ENCODE data around the gene ADH5. TPM values are rescaled to one million over a fixed set of nuclear protein-coding genes. Genes with fewer than 3 reads are reported as not detected.
"Not testable (repeated sequence)": the region's sequence is repeated elsewhere in the genome, so short reads cannot be mapped to it uniquely, and the experiment has no call there.

ADH5 gene
- total RNA-seq, 4 donors from 2014 or later = 254 to 466 (median 421) TPM

DNA sequence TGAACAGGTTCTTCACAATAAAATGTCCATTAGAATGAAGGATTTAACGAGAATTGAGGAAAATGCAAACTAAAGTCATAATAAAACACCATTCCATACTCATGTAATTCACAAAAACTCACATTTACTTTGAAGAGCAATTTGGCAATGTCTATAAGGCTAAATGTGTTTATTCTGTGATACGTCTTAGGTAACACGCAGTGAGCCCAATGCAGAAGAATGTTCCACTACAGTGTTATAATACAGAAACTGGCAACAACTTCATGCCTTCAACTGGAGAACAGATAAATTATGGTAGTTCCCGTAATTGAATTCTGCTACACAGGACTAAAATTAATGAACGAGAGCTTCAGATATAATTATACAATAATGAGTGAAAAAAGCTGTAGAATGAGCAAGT is 17.4 kb downstream of the ADH5 start:
- intact Hi-C loops (cut with DNase I) = no loop called here
- Histone ChIP-seq H3K4me3 (no peak overlapping the region), H3K4me1 (peaks cover 0 to 21% (median 12%) of the 10 kb centered on the region in 4 donors), H3K9me3 (no peaks in the 10 kb centered on the region), H3K36me3 (peaks cover 55 to 83% (median 63%) of the 10 kb centered on the region in 4 donors), H3K27me3 (no peaks in the 10 kb centered on the region), H3K27ac (replicated peaks in 1 of 4) (peak overlapping the region; percentile 58 to 75 (median 60))
- 53% methylated on average over 5 of the region's 5 CpGs for WGBS
- no peak for DNase-seq (ENCODE audit: extremely low spot score)
- TF ChIP-seq POLR2AphosphoS5 (IDR thresholded peaks at IDR 0.05) = peak in 1 of 2 donors; percentile 60
- no peak for TF ChIP-seq POLR2A (IDR thresholded peaks at IDR 0.05; ENCODE audit: low read depth)
- no peak for TF ChIP-seq EP300 (IDR thresholded peaks at IDR 0.05)
- TF ChIP-seq, protein P1, sequence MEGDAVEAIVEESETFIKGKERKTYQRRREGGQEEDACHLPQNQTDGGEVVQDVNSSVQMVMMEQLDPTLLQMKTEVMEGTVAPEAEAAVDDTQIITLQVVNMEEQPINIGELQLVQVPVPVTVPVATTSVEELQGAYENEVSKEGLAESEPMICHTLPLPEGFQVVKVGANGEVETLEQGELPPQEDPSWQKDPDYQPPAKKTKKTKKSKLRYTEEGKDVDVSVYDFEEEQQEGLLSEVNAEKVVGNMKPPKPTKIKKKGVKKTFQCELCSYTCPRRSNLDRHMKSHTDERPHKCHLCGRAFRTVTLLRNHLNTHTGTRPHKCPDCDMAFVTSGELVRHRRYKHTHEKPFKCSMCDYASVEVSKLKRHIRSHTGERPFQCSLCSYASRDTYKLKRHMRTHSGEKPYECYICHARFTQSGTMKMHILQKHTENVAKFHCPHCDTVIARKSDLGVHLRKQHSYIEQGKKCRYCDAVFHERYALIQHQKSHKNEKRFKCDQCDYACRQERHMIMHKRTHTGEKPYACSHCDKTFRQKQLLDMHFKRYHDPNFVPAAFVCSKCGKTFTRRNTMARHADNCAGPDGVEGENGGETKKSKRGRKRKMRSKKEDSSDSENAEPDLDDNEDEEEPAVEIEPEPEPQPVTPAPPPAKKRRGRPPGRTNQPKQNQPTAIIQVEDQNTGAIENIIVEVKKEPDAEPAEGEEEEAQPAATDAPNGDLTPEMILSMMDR (IDR thresholded peaks at IDR 0.05) = no peak

DNA sequence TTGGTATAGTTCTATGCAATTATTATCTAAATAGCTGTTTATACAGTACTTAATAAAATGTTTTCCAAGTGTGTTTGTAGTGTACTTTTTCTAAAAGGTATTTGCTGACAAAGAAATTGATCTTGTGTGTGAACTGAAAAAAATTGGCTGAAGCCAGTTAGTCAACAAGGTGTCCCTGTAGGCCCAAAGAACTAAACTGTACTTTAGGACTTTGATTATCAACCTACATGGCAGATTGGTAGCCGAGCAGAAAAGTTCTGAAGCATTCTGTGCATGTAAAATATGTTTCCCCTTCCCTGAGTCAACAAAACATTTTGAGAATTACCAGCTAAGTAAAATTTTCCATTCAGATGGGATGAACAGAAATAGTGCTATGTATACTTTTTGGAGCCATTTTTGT is 21.0 kb downstream of the ADH5 start:
- Histone ChIP-seq H3K9me3 (no peaks in the 10 kb centered on the region), H3K4me3 (no peak overlapping the region), H3K4me1 (peaks cover 0 to 19% (median 12%) of the 10 kb centered on the region in 4 donors), H3K27me3 (no peaks in the 10 kb centered on the region), H3K27ac (replicated peaks in 1 of 4) (no peak overlapping the region), H3K36me3 (peaks cover 22 to 52% (median 28%) of the 10 kb centered on the region in 4 donors)
- intact Hi-C loops (cut with DNase I) = no loop called here
- TF ChIP-seq POLR2AphosphoS5 (IDR thresholded peaks at IDR 0.05) = no peak
- no peak for TF ChIP-seq POLR2A (IDR thresholded peaks at IDR 0.05; ENCODE audit: low read depth)
- TF ChIP-seq, protein P1 (IDR thresholded peaks at IDR 0.05) = no peak
- no peak for TF ChIP-seq EP300 (IDR thresholded peaks at IDR 0.05)
- no peak for DNase-seq (ENCODE audit: extremely low spot score)
- 82% methylated on average over 1 of the region's 1 CpG for WGBS

DNA sequence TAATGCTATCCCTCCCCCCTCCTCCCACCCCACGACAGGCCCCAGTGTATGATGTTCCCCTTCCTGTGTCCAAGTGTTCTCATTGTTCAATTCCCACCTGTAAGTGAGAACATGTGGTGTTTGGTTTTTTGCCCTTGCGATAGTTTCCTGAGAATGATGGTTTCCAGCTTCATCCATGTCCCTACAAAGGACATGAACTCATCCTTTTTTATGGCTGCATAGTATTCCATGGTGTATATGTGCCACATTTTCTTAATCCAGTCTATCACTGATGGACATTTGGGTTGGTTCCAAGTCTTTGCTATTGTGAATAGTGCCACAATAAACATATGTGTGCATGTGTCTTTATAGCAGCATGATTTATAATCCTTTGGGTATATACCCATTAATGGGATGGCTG is 23.1 kb downstream of the ADH5 start:
- H3K9me3 ChIP-seq; H3K4me3 ChIP-seq; H3K27ac ChIP-seq (replicated peaks in 1 of 4); intact Hi-C loops (cut with DNase I); DNase-seq (ENCODE audit: extremely low spot score); H3K27me3 ChIP-seq; H3K4me1 ChIP-seq: not testable (repeated sequence)
- WGBS = 96% methylated on average over 2 of the region's 2 CpGs
- peaks cover 17 to 51% (median 23%) of the 10 kb centered on the region in 4 donors for H3K36me3 ChIP-seq

DNA sequence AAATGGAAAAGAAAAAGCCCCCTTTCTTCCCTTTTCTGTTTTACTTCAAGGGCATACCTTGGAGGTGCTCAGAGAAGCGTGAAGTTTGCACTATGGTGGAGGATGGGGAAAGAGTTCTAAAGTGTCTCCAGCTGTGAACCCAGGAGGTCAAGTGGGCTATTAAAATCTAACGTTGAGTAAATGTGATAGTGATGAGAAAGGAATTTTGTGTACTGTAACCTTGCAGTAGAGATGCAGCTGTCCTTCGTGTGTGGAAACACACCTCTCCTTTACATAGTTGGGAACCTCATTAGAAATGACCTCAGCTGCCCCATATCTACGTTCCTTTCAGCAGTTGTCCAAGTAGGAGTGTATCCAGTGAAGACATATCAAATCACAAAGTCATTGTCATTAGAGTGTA is 26.5 kb downstream of the ADH5 start:
- Histone ChIP-seq H3K9me3 (no peaks in the 10 kb centered on the region), H3K27ac (replicated peaks in 1 of 4) (no peak overlapping the region), H3K36me3 (peaks cover 5 to 47% (median 27%) of the 10 kb centered on the region in 4 donors), H3K4me1 (peaks cover 0 to 15% (median 9%) of the 10 kb centered on the region in 4 donors), H3K4me3 (no peak overlapping the region), H3K27me3 (no peaks in the 10 kb centered on the region)
- WGBS = 75% methylated on average over 4 of the region's 4 CpGs
- DNase-seq (ENCODE audit: extremely low spot score) = no peak
- intact Hi-C loops (cut with DNase I) = no loop called here
- TF ChIP-seq, protein P1 (IDR thresholded peaks at IDR 0.05) = no peak
- no peak for TF ChIP-seq POLR2A (IDR thresholded peaks at IDR 0.05; ENCODE audit: low read depth)
- TF ChIP-seq POLR2AphosphoS5 (IDR thresholded peaks at IDR 0.05) = no peak
- TF ChIP-seq EP300 (IDR thresholded peaks at IDR 0.05) = no peak

DNA sequence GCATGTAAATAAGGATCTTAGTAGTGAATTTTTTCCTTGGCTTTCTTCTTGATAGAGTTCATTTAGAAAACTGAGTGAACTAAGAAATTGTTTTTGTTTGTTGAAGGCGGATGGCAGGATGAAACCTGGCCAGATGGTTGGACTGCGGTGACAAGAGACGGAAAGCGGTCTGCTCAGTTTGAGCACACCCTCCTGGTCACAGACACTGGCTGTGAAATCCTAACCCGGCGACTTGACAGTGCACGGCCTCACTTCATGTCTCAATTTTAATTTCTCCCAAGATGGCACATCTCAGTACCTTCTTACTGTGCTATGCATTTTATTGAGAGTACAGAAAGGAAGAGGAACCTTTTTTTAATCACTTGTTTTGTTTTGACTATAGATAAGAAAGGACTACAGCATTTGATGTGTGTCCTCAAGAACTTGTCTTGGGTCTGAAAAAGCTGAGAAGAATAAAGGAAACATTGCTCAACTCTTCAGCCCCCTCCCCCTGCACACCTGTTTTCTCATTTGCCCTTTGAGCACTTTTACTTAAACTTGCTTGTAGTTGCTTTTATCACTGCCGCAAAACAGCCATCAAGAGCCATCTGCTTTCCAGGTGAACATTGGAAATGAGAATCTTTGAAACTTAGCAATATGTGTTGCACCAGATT is 27.4 kb downstream of the ADH5 start:
- no peak for DNase-seq (ENCODE audit: extremely low spot score)
- WGBS = 97% methylated on average over 8 of the region's 8 CpGs
- Histone ChIP-seq H3K4me3 (no peak overlapping the region), H3K27me3 (no peaks in the 10 kb centered on the region), H3K36me3 (peaks cover 5 to 43% (median 27%) of the 10 kb centered on the region in 4 donors), H3K27ac (replicated peaks in 1 of 4) (peak overlapping the region; percentile 60 to 73 (median 66)), H3K9me3 (no peaks in the 10 kb centered on the region), H3K4me1 (peaks cover 0 to 17% (median 11%) of the 10 kb centered on the region in 4 donors)
- TF ChIP-seq EP300 (IDR thresholded peaks at IDR 0.05) = no peak
- TF ChIP-seq, protein P1 (IDR thresholded peaks at IDR 0.05) = no peak
- no peak for TF ChIP-seq POLR2A (IDR thresholded peaks at IDR 0.05; ENCODE audit: low read depth)
- no peak for TF ChIP-seq POLR2AphosphoS5 (IDR thresholded peaks at IDR 0.05)
- intact Hi-C loops (cut with DNase I) = no loop called here

Data from esophagus muscularis mucosa (tissue), 4 donors.